ENCODE measurements around the gene CD36. TPM values are rescaled to one million over a fixed set of nuclear protein-coding genes. Genes with fewer than 3 reads are reported as not detected.

Gene CD36
- total and polyA plus RNA-seq, 4 donors = 4.4 to 138 (median 63.4) TPM

GRCh38 chr7:80614851-80615271 is 23.6 kb upstream of the CD36 start:
- 82 to 86% methylated on average over 5 of the region's 5 CpGs for WGBS, 2 donors
- H3K9me3 ChIP-seq (ENCODE audit: control insufficient read depth, low read length) = no peaks in the 10 kb centered on the region
- H3K27ac ChIP-seq (ENCODE audit: low read depth in 1 of 2, low read length in 2 of 2) = no peak overlapping the region
- DNase-seq (no peak), ATAC-seq (ENCODE audit: low FRiP score) (no peak)
- no peaks in the 10 kb centered on the region for H3K27me3 ChIP-seq (ENCODE audit: control insufficient read depth in 1 of 2, insufficient read depth in 2 of 2, low read length in 1 of 2)
- H3K4me1 ChIP-seq (ENCODE audit: control insufficient read depth in 1 of 2, insufficient read depth in 2 of 2, low read length in 2 of 2) = no peaks in the 10 kb centered on the region
- H3K4me3 ChIP-seq (ENCODE audit: low read length in 2 of 2) = no peak overlapping the region
- H3K36me3 ChIP-seq (ENCODE audit: control insufficient read depth in 1 of 2, insufficient read depth in 2 of 2, low read length in 1 of 2) = no peaks in the 10 kb centered on the region
- intact Hi-C loops (cut with DNase I) = no loop called here

- no peaks in the 10 kb centered on the region for H3K4me1 ChIP-seq (ENCODE audit: control insufficient read depth in 1 of 2, insufficient read depth in 2 of 2, low read length in 2 of 2)
- DNase-seq (no peak), ATAC-seq (ENCODE audit: low FRiP score) (no peak)
- no peak overlapping the region for H3K4me3 ChIP-seq (ENCODE audit: low read length in 2 of 2)
- H3K9me3 ChIP-seq (ENCODE audit: control insufficient read depth, low read length) = no peaks in the 10 kb centered on the region
- intact Hi-C loops (cut with DNase I) = no loop called here
- H3K27me3 ChIP-seq (ENCODE audit: control insufficient read depth in 1 of 2, insufficient read depth in 2 of 2, low read length in 1 of 2) = no peaks in the 10 kb centered on the region
- no peak overlapping the region for H3K27ac ChIP-seq (ENCODE audit: low read depth in 1 of 2, low read length in 2 of 2)
- H3K36me3 ChIP-seq (ENCODE audit: control insufficient read depth in 1 of 2, insufficient read depth in 2 of 2, low read length in 1 of 2) = no peaks in the 10 kb centered on the region
- WGBS, 2 donors = 77 to 100% methylated on average over 1 of the region's 1 CpG
Measured at GRCh38 chr7:80618096-80618495, 20.3 kb upstream of the CD36 start.

GRCh38 chr7:80619741-80620140 is 18.7 kb upstream of the CD36 start:
- H3K9me3 ChIP-seq (ENCODE audit: control insufficient read depth, low read length) = no peaks in the 10 kb centered on the region
- no peak overlapping the region for H3K4me3 ChIP-seq (ENCODE audit: low read length in 2 of 2)
- no peaks in the 10 kb centered on the region for H3K4me1 ChIP-seq (ENCODE audit: control insufficient read depth in 1 of 2, insufficient read depth in 2 of 2, low read length in 2 of 2)
- H3K36me3 ChIP-seq (ENCODE audit: control insufficient read depth in 1 of 2, insufficient read depth in 2 of 2, low read length in 1 of 2) = no peaks in the 10 kb centered on the region
- intact Hi-C loops (cut with DNase I) = no loop called here
- H3K27me3 ChIP-seq (ENCODE audit: control insufficient read depth in 1 of 2, insufficient read depth in 2 of 2, low read length in 1 of 2) = no peaks in the 10 kb centered on the region
- DNase-seq (no peak), ATAC-seq (ENCODE audit: low FRiP score) (no peak)
- no peak overlapping the region for H3K27ac ChIP-seq (ENCODE audit: low read depth in 1 of 2, low read length in 2 of 2)

- Histone ChIP-seq H3K4me1 (ENCODE audit: control insufficient read depth in 1 of 2, insufficient read depth in 2 of 2, low read length in 2 of 2) (no peaks in the 10 kb centered on the region), H3K27ac (ENCODE audit: low read depth in 1 of 2, low read length in 2 of 2) (no peak overlapping the region), H3K4me3 (ENCODE audit: low read length in 2 of 2) (no peak overlapping the region), H3K36me3 (ENCODE audit: control insufficient read depth in 1 of 2, insufficient read depth in 2 of 2, low read length in 1 of 2) (no peaks in the 10 kb centered on the region), H3K27me3 (ENCODE audit: control insufficient read depth in 1 of 2, insufficient read depth in 2 of 2, low read length in 1 of 2) (no peaks in the 10 kb centered on the region), H3K9me3 (ENCODE audit: control insufficient read depth, low read length) (no peaks in the 10 kb centered on the region)
- WGBS, 2 donors = 19 to 24% methylated on average over 1 of the region's 1 CpG
- DNase-seq (no peak), ATAC-seq (ENCODE audit: low FRiP score) (no peak)
- intact Hi-C loops (cut with DNase I) = no loop called here
Measured at GRCh38 chr7:80622541-80622940, 15.9 kb upstream of the CD36 start.

GRCh38 chr7:80623503-80624252 is 14.8 kb upstream of the CD36 start:
- no peak for DNase-seq
- Histone ChIP-seq H3K36me3 (ENCODE audit: control insufficient read depth in 1 of 2, insufficient read depth in 2 of 2, low read length in 1 of 2) (no peaks in the 10 kb centered on the region), H3K4me3 (ENCODE audit: low read length in 2 of 2) (no peak overlapping the region), H3K27me3 (ENCODE audit: control insufficient read depth in 1 of 2, insufficient read depth in 2 of 2, low read length in 1 of 2) (no peaks in the 10 kb centered on the region), H3K4me1 (ENCODE audit: control insufficient read depth in 1 of 2, insufficient read depth in 2 of 2, low read length in 2 of 2) (no peaks in the 10 kb centered on the region), H3K27ac (ENCODE audit: low read depth in 1 of 2, low read length in 2 of 2) (no peak overlapping the region), H3K9me3 (ENCODE audit: control insufficient read depth, low read length) (no peaks in the 10 kb centered on the region)
- intact Hi-C loops (cut with DNase I) = no loop called here
- WGBS, 2 donors = 69 to 77% methylated on average over 3 of the region's 3 CpGs
- no peak for ATAC-seq (ENCODE audit: low FRiP score)

DNA sequence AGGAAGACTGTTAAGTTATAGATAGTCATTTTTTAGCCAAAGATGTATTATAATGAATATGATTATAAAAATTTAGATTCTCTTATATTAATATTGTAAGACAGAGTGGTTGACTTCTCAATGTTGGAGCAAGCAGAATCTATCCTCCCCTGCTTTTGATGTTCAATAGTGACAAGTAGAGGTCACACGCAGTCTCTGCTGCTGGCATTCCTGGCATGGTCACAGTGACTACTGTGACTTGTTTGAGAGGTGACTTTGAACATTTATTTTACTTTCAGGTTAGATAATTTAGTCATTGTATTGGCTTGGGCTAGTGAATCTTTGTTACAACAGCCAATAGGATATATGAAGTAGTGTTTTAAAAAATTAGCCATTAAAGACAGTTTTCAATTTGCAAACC is 13.7 kb upstream of the CD36 start:
- no peaks in the 10 kb centered on the region for H3K27me3 ChIP-seq (ENCODE audit: control insufficient read depth in 1 of 2, insufficient read depth in 2 of 2, low read length in 1 of 2)
- no peaks in the 10 kb centered on the region for H3K9me3 ChIP-seq (ENCODE audit: control insufficient read depth, low read length)
- H3K27ac ChIP-seq (ENCODE audit: low read depth in 1 of 2, low read length in 2 of 2) = no peak overlapping the region
- ATAC-seq (ENCODE audit: low FRiP score) (no peak), DNase-seq (no peak)
- no peaks in the 10 kb centered on the region for H3K4me1 ChIP-seq (ENCODE audit: control insufficient read depth in 1 of 2, insufficient read depth in 2 of 2, low read length in 2 of 2)
- H3K4me3 ChIP-seq (ENCODE audit: low read length in 2 of 2) = no peak overlapping the region
- no peaks in the 10 kb centered on the region for H3K36me3 ChIP-seq (ENCODE audit: control insufficient read depth in 1 of 2, insufficient read depth in 2 of 2, low read length in 1 of 2)
- intact Hi-C loops (cut with DNase I) = no loop called here
- WGBS, 2 donors = 90 to 95% methylated on average over 1 of the region's 1 CpG

- DNase-seq (no peak), ATAC-seq (ENCODE audit: low FRiP score) (no peak)
- H3K27ac ChIP-seq (ENCODE audit: low read depth in 1 of 2, low read length in 2 of 2) = no peak overlapping the region
- H3K36me3 ChIP-seq (ENCODE audit: control insufficient read depth in 1 of 2, insufficient read depth in 2 of 2, low read length in 1 of 2) = no peaks in the 10 kb centered on the region
- no peaks in the 10 kb centered on the region for H3K27me3 ChIP-seq (ENCODE audit: control insufficient read depth in 1 of 2, insufficient read depth in 2 of 2, low read length in 1 of 2)
- WGBS, 2 donors = 100% methylated on average over 1 of the region's 1 CpG
- H3K4me3 ChIP-seq (ENCODE audit: low read length in 2 of 2) = no peak overlapping the region
- intact Hi-C loops (cut with DNase I) = no loop called here
- no peaks in the 10 kb centered on the region for H3K4me1 ChIP-seq (ENCODE audit: control insufficient read depth in 1 of 2, insufficient read depth in 2 of 2, low read length in 2 of 2)
- H3K9me3 ChIP-seq (ENCODE audit: control insufficient read depth, low read length) = no peaks in the 10 kb centered on the region
Measured at GRCh38 chr7:80629023-80629422, 9.4 kb upstream of the CD36 start.

- intact Hi-C loops (cut with DNase I) = no loop called here
- no peaks in the 10 kb centered on the region for H3K4me1 ChIP-seq (ENCODE audit: control insufficient read depth in 1 of 2, insufficient read depth in 2 of 2, low read length in 2 of 2)
Measured at GRCh38 chr7:80630608-80631405, 7.6 kb upstream of the CD36 start.

DNA sequence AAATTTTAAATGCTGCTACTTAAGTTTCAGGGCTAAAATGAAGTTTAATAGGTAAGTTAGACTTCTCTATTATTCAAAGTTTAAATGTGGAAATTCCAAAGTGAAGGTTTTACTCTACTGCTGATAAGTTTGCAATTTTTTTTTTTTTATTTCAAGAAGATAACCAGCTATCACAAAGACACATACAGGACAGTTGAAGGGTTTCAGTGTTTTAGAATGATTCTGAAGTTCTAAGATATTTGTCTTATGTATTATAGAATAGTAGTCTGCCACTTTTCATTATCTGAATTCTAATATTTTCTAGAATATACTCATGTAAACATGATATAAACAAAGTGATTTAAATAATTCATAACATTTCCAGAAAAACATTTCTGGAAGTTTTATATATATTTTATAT is 7.0 kb upstream of the CD36 start:
- intact Hi-C loops (cut with DNase I) = no loop called here
- no peak for ATAC-seq (ENCODE audit: low FRiP score)
- H3K9me3 ChIP-seq (ENCODE audit: control insufficient read depth, low read length) = no peaks in the 10 kb centered on the region
- no peaks in the 10 kb centered on the region for H3K27me3 ChIP-seq (ENCODE audit: control insufficient read depth in 1 of 2, insufficient read depth in 2 of 2, low read length in 1 of 2)
- no peaks in the 10 kb centered on the region for H3K36me3 ChIP-seq (ENCODE audit: control insufficient read depth in 1 of 2, insufficient read depth in 2 of 2, low read length in 1 of 2)
- DNase-seq = no peak
- no peaks in the 10 kb centered on the region for H3K4me1 ChIP-seq (ENCODE audit: control insufficient read depth in 1 of 2, insufficient read depth in 2 of 2, low read length in 2 of 2)
- no peak overlapping the region for H3K4me3 ChIP-seq (ENCODE audit: low read length in 2 of 2)
- H3K27ac ChIP-seq (ENCODE audit: low read depth in 1 of 2, low read length in 2 of 2) = no peak overlapping the region

More at GRCh38 chr7:80630608-80631405, 7.6 kb upstream of the CD36 start:
- Histone ChIP-seq H3K4me3 (ENCODE audit: low read length in 2 of 2) (no peak overlapping the region), H3K27ac (ENCODE audit: low read depth in 1 of 2, low read length in 2 of 2) (no peak overlapping the region), H3K9me3 (ENCODE audit: control insufficient read depth, low read length) (no peaks in the 10 kb centered on the region), H3K36me3 (ENCODE audit: control insufficient read depth in 1 of 2, insufficient read depth in 2 of 2, low read length in 1 of 2) (no peaks in the 10 kb centered on the region), H3K27me3 (ENCODE audit: control insufficient read depth in 1 of 2, insufficient read depth in 2 of 2, low read length in 1 of 2) (no peaks in the 10 kb centered on the region)
- DNase-seq (no peak), ATAC-seq (ENCODE audit: low FRiP score) (no peak)
- WGBS, 2 donors = 52 to 66% methylated on average over 7 of the region's 7 CpGs
